Superior temporal gyrus (tissue), 1 donor: ENCODE data around the gene CENPF.
"Not testable (repeated sequence)": the region's sequence is repeated elsewhere in the genome, so short reads cannot be mapped to it uniquely, and the experiment has no call there.

Experiments
- DNase-seq: peaks from one replicate; pipeline ENCODE4 v3.0.0-alpha.2; 2016; ENCODE audit errors: extremely low spot score

The CENPF gene

GRCh38 chr1:214602764-214603657 is at the start of gene CENPF:
Gene CENPF, plus strand, starts transcription at chr1:214603195. Its CDS starts 10,560 bp downstream, at chr1:214613755.
- peak; percentile 99 for DNase-seq

- no peak for DNase-seq
These were observed 44.9 kb upstream of the CENPF start for GRCh38 chr1:214557952-214558735.

- no peak for DNase-seq
These were observed 39.1 kb upstream of the CENPF start for GRCh38 chr1:214563881-214564280.

GRCh38 chr1:214565310-214565709 is 37.7 kb upstream of the CENPF start:
- DNase-seq: no peak

- DNase-seq: no peak
These were observed 36.6 kb upstream of the CENPF start for GRCh38 chr1:214566158-214567104.

- no peak for DNase-seq
These were observed 35.5 kb upstream of the CENPF start for GRCh38 chr1:214567481-214567980.

- DNase-seq: no peak
These were observed 34.7 kb upstream of the CENPF start for GRCh38 chr1:214568328-214568727.

GRCh38 chr1:214569357-214570004 is 33.5 kb upstream of the CENPF start:
- DNase-seq: no peak

- DNase-seq: no peak
These were observed 32.6 kb upstream of the CENPF start for GRCh38 chr1:214570442-214570841.

- DNase-seq: no peak
These were observed 31.7 kb upstream of the CENPF start for GRCh38 chr1:214571281-214571680.

GRCh38 chr1:214573386-214574318 is 29.3 kb upstream of the CENPF start:
- no peak for DNase-seq

GRCh38 chr1:214574598-214575411 is 28.2 kb upstream of the CENPF start:
- DNase-seq: no peak

- DNase-seq: not testable (repeated sequence)
These were observed 26.9 kb upstream of the CENPF start for GRCh38 chr1:214576120-214576519.

GRCh38 chr1:214579183-214579582 is 23.8 kb upstream of the CENPF start:
- DNase-seq: no peak

GRCh38 chr1:214581785-214582184 is 21.2 kb upstream of the CENPF start:
- no peak for DNase-seq

- DNase-seq: no peak
These were observed 20.6 kb upstream of the CENPF start for GRCh38 chr1:214582289-214582891.

- no peak for DNase-seq
These were observed 19.9 kb upstream of the CENPF start for GRCh38 chr1:214583113-214583512.

- DNase-seq: peak; percentile 41
These were observed 19.0 kb upstream of the CENPF start for GRCh38 chr1:214583824-214584554.
